Measurements from ENCODE around the gene AK5. TPM values are rescaled to one million over a fixed set of nuclear protein-coding genes. Genes with fewer than 3 reads are reported as not detected.

Gene AK5
- total and polyA plus RNA-seq, 2 of the 13 experiments (the other 11 are each of a cell fraction or from before 2014, with no cell fraction given): not detected

GRCh38 chr1:77514921-77515776, 233.3 kb downstream of the AK5 start (continued):
- TF ChIP-seq ZNF280B (CRISPR knock-in tag; IDR thresholded peaks at IDR 0.05; ENCODE audit: borderline replicate concordance): no peak

- no peak for DNase-seq (ENCODE audit: low spot score)
- H4K20me1 ChIP-seq (ENCODE audit: insufficient read depth, low read length): no peaks in the 10 kb centered on the region
- WGBS (ENCODE audit: low lambda C conversion rate): 50% methylated on average over 2 of the region's 2 CpGs
- no peaks in the 10 kb centered on the region for H3K4me1 ChIP-seq (ENCODE audit: insufficient read depth, low read length)
- H3K9ac ChIP-seq (ENCODE audit: insufficient read depth, low read depth, low read length): no peak overlapping the region
- H3K4me3 ChIP-seq (replicated peaks in 1 of 3; ENCODE audit: insufficient read depth in 1 of 3, low read depth in 2 of 3, low read length in 3 of 3): no peak overlapping the region
- no peak for ATAC-seq
- TF ChIP-seq ZNF205 (CRISPR knock-in tag; IDR thresholded peaks at IDR 0.05): no peak
- no peak for TF ChIP-seq ZNF17 (CRISPR knock-in tag; IDR thresholded peaks at IDR 0.05)
- no peak for TF ChIP-seq ZSCAN5A (CRISPR knock-in tag; IDR thresholded peaks at IDR 0.05; ENCODE audit: borderline replicate concordance)
- no peak for TF ChIP-seq ZFP90 (CRISPR knock-in tag; IDR thresholded peaks at IDR 0.05; ENCODE audit: borderline replicate concordance)
- TF ChIP-seq SRSF9 (IDR thresholded peaks at IDR 0.05; ENCODE audit: borderline replicate concordance, insufficient read depth, low read depth, low read length, poor library complexity, severe bottlenecking): no peak
- no peak for TF ChIP-seq ELK4 (CRISPR knock-in tag; IDR thresholded peaks at IDR 0.05; ENCODE audit: borderline replicate concordance)
- intact Hi-C loops (cut with micrococcal nuclease; ENCODE audit: unreplicated experiment) (no loop called here), in situ Hi-C loops (cut with HindIII; ENCODE audit: extremely low pct_ligation_motif_present, low pct_unique_long_range_greater_than_20kb) (no loop called here)
- no peaks in the 10 kb centered on the region for H3K9me3 ChIP-seq (ENCODE audit: low read length)
- H3K4me2 ChIP-seq (ENCODE audit: low read depth, low read length): no peak overlapping the region
- no TSS peak for BruUV-seq (replicated peaks)
- no peaks in the 10 kb centered on the region for H3K79me2 ChIP-seq (ENCODE audit: insufficient read depth, low read length)
- CTCF ChIA-PET (ENCODE audit: low intra/inter-chr PET ratio, low total read pairs): no interaction called here
- no peak overlapping the region for H2AFZ ChIP-seq (ENCODE audit: low read length)
- peaks cover 0 to 17% of the 10 kb centered on the region in 2 experiments; a peak in 1 of 5 replicates for H3K27me3 ChIP-seq (ENCODE audit: control insufficient read depth in 1 of 2, insufficient read depth in 2 of 2, low read length in 2 of 2)
- no peaks in the 10 kb centered on the region for H3K36me3 ChIP-seq (replicated peaks in 1 of 2; ENCODE audit: control insufficient read depth in 1 of 2, insufficient read depth in 2 of 2, low read length in 2 of 2)
- POLR2A ChIA-PET: no interaction called here
- no peak for FAIRE-seq
- no peak overlapping the region for H3K27ac ChIP-seq (ENCODE audit: extremely low read length, insufficient read depth, low read length)
Measured at GRCh38 chr1:77516106-77516505, 234.3 kb downstream of the AK5 start.
